Measurements from ENCODE around the gene GMDS.
A peak's percentile ranks its signal among the peaks of the same experiment; 100 is the strongest.
"Not testable (repeated sequence)": the region's sequence is repeated elsewhere in the genome, so short reads cannot be mapped to it uniquely, and the experiment has no call there.

The GMDS gene

DNA sequence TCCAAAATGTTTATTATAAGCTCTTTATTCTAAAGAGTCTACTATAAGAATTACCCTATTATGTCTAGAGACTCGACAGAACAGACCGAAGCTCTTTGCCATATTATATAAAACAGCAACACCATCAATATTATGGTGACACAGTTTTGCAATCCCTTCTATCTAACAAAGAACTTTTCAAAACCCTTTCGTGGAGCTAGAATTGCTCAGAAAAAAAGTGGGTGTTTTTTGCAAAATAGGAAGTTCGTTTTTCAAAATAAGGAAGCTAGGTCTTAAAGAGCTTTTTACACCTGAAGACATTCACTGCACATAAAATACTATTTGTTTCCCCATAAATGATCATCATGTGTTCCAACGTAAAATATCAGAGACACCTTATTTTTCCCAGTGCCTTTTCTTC lies 395.7 kb downstream of the GMDS start:
- peak; percentile 17 for DNase-seq

DNA sequence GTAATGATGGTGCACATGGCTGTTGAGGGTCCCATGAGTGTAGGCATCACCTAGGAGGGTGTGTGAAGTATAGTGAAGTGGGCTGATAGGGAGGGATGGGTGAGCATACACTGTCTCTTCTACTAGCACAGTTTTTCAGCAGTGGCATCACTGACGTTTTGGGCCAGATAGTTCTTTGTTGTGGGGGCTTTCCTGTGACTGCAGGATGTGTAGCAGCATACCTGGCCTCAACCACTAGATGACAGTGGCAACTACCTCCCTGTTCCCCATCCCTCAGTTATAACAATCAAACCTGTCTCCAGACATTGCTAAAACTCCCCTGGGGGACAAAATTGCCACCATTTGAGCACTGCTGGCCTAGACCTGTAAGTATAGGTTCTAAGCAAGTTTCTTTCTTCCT lies 396.7 kb downstream of the GMDS start:
- no peak for DNase-seq

DNA sequence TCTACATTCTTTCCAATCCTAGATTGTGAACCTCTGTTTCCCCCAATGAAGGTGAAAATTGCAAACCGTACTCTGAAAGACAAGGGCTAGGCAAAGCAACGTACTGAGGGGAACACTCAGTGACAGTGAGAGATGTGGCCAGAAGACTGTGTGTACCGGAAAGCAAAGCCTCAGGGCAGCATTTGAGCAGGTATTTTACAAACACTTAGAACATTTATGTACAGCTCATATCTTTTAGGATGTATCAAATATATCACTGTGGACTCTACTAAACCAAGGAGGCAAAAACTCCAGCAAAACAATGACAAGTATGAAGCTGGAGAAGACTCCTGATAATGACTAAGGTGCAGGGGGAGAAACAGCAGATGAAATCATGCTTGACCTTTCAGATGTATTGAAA lies 398.8 kb downstream of the GMDS start:
- DNase-seq: no peak

GRCh38 chr6:1845543-1845942 lies 399.9 kb downstream of the GMDS start:
- DNase-seq: not testable (repeated sequence)

- DNase-seq: no peak
Measured at GRCh38 chr6:1842334-1842733, 403.1 kb downstream of the GMDS start.

DNA sequence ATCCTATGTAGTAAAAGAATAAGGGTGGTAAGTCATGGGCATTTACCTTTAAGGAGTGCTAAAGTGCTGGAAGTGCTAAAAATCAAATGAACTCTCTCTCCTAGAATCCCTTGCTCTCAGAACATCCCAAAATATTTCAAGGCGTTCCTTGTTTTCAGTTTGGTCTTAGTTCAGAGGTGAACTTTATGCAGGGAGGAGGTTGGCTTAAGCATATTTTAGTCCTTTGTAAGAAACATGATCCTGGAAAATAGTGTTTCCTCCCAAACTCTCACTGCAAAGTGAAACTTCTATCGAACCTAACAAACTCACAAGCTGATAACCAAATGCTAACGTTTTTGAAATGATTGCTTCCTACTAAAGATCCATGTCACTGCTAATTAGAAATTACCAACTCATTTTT lies 404.3 kb downstream of the GMDS start:
- no peak for DNase-seq

DNA sequence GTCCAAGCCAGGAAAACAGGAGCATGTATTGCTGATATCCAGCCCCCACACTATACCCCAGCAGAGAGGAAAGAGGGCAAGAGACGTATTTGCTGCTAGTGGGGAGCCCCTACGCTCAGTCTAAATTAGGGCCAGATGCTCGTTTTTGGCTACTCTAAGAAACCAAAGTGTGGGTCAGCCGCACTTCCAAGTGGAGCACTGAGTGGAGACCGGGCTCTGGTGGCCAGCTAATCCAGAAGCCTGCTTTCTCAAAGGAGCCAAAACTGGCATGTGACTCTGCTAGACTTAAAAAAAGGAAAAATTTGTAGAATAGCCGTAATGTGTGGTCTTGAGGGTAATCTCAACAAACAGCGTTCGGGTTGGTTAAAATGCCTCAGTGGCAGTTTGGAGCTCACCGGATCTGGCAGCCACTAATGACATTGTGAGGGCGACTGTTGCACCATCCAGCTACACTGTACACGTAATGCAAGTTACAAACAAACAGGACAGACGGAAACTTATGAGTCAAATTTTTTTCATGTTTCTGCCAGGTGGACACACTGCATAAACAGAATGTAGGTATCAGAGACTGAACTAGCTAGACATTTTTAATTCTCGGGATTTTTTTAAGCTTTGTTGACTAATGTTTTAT lies 404.8 kb downstream of the GMDS start:
- DNase-seq: no peak

GRCh38 chr6:1839361-1839760 lies 406.0 kb downstream of the GMDS start:
- DNase-seq: no peak

DNA sequence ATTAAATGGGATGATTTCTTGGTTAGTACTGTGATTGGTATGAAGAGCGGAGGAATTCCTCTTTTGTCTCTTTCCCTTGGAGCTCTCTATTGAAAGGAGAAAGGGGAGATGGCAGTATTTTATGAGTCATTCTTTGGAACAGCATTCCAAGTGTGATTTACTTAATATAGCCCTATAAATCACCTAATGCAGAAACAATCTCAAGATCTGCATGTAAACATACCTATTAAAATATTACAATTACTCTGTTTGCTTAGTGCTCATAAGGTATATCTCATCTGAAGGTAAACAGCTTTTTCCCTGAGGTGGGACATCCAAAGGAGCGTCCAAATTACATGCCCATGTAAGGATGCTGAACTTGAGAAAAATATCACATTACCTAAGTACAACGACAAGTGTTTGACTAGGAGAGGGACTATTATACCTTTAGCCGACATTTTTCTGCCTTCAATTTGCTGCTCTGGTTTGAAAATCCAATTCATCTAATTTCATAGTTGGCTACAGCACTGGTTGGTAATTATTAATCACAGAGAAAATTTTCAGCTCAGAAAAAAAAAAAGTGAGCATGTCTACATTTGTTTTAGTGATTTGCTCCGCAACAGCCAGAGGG lies 406.7 kb downstream of the GMDS start:
- no peak for DNase-seq

GRCh38 chr6:1837826-1838225 lies 407.6 kb downstream of the GMDS start:
- no peak for DNase-seq

GRCh38 chr6:1836690-1837089 lies 408.7 kb downstream of the GMDS start:
- DNase-seq: no peak

- DNase-seq: no peak
Measured at GRCh38 chr6:1834646-1835516, 410.5 kb downstream of the GMDS start.

DNA sequence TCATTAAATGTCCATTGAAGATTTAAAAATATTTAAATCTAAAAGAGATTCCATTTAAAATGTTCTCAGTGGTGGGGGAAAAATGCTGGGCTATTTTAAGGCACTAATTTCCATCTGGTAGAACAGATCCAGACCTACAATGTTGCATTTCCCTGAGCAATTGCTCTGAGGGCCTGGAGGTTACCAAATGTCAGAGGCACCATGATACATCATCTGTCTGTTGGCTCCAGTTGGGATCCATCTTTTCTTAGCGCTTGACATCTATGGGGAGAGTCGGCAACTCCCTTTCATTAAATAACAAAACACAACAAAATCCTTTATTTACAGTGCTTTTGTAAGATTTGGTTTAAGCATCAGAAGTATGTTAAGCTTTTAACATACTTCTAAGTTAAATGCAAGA lies 411.2 kb downstream of the GMDS start:
- DNase-seq: no peak

- DNase-seq: peak; percentile 28
Measured at GRCh38 chr6:1832844-1833787, 412.3 kb downstream of the GMDS start.

- DNase-seq: no peak
Measured at GRCh38 chr6:1832358-1832757, 413.0 kb downstream of the GMDS start.

DNA sequence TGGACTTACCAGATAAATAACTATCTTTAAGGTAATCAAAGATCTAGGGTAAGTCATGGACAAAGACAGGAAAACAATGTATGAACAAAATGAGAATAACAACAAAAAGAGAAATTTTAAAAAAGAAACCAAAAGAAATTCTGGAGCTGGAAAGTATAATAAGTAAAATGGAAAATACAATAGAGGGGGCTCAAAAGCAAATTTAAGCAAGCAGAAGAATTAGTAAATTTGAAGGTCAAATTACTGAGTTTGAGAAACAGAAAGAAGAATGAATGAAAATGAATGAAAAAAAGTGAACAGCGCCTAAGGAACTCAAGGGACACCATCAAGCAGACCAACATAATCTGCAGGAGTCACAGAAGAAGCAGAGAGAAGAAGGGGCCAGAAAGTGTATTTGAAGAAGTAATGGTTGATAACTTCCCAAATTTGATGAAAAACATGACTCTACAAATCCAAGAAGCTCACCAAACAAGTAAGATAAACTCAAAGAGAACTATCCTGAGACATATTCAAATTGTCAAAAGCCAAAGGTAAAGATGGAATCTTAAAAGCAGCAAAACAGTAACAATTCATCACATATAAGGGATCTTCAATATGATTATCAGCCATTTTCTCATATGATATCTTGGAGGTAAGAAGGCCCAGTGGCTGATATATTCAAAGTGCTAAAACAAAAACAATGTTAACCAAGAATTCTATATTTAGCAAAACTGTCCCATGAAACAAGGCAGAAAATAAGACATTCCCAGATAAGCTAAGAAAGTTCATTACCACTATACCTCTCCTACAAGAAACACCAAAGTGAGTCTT lies 417.2 kb downstream of the GMDS start:
- DNase-seq: no peak

DNA sequence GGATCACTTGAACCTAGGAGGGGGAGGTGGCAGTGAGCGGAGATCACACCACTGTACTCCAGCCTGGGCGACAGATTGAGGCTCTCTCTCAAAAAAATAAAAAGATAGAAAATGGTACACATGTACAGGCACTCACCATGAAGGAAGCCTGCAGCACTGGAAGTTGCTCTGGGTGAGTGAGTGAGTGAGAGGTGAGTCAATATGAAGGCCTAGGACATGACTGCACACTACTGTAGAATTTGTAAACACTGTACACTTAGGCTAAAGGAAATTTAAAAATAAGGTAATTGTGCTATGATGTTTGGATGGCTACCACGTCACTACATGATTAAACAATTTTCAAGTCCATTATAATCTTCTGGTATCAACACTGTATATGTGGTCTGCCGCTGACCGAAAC lies 419.5 kb downstream of the GMDS start:
- no peak for DNase-seq

DNA sequence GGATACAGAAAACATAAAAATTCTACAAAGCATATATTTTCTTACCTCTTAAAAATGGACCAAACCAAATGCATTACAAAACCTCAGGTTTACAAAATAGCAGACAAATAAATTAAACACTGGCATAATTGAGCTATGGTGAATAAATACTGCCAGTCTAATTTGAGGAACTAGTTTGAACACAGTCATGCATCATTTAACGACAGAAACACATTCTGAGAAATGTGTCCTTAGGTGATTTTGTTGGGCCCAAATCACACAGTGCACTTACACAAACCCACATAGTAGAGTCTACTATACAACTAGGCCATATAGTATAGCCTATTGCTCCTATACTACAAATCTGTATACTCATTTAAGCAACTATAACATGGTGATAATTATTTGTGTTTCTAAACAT lies 420.1 kb downstream of the GMDS start:
- DNase-seq: no peak

DNA sequence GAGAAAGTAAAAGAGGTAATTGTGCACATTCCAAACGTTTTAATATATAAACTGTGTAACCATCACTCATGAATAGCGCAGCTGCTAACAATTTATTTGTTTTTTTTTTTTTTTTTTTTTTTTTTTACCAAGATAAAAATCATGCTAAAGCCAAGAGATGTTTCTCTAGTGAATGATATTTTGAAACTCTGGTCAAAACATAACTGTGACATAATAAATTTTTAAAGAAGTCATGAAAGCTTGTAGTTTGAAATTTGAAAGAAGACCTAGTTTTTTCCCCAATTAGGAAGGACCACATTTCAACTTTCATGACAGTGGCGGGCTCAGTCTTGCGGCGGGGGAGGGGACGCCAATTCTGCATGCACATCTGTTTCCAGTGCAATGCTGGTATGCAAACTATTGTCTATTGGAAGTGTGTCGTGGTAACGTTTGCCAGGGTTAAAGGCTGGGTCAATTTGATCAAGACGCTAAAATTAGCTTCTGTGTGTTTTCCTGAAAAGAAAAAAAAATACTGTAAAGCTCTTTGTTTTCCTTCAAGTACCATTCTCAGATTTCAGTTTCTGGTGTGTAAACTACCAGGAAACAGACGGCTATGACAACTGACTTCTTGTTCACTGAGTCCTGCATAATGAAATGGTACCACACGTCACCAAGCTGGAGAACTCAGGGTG lies 423.8 kb downstream of the GMDS start:
- no peak for DNase-seq

DNA sequence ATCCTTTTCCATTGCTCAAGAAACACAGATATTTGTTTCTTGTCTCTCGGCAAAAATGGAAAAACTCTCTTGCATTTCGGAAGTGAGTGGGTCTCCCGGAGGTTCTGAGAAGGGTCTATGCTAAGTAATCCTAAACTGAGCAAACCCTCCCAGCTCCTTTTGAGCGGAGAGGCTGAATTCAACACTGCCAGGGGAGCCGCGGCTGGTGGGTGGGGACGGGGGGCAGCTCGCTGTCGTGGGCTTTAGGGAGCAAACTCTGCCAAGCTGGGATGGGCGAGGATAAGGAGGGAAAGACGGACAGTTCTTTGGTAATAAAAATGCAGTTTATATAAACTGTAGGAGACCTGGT lies 424.3 kb downstream of the GMDS start:
- no peak for DNase-seq

- DNase-seq: no peak
Measured at GRCh38 chr6:1820714-1821113, 424.7 kb downstream of the GMDS start.

DNA sequence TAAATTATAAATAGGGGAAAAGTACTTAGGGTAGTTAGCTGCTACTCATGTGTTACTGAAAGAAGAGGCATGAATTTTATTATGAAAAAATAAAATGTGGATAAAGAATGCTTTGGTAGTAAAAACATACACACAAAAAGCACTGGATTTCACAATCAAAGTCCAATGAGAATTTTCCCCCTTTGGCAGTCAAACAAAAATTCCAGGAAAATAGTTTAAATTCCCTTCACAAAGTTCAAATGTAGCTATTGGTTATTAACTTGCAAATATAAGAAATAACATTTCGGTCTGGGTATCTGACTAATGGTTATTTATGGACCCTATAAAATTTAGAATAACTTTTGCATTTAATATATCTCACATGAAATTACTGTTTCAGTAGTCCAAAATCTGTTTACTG lies 425.2 kb downstream of the GMDS start:
- DNase-seq: no peak
